GM19240 (cell line): ENCODE results near the gene ITGB6.
A peak's percentile ranks its signal among the peaks of the same experiment; 100 is the strongest.

Experiments
- DNase-seq: peaks from one replicate; pipeline ENCODE4 v3.0.0; 2011; ENCODE audit warnings: low spot score; ENCODE audit not compliant: insufficient read length

Gene ITGB6

DNA sequence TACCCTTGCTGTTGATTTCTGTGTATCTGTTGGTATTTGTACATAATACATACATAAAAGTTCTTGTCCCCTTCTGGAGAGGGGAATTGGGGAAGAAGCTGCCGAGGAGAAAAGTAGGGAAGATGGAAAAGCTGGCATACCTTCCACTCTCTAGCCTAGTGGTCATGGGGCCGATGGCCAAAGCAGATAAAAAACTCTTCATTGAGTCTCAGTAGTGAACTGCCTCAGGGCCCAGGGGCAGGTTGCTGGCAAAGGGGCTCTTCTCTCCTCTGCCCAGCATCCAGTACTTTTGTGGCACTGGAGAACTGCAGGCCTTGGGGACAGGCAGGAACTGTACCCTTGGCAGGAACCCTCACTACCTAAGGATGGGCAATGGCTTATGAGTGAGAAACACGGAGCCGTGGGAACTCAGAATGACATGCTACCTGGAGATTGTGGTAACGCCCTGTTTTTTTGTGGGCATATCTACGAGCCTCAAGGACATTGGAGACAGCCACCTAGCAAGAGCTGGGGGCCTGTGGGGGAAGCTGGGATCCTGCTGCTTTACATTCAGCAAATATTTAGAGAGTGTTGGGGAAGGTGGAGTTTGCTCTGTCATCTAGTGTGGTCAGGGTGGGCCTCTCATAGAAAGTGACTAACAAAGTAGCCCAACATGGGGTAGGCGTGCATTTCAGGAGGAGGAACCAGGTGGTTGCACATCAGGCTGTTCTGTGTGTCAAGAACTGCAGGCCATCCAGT lies 22.6 kb upstream of the ITGB6 start:
- no peak for DNase-seq

GRCh38 chr2:160221391-160222276 lies 21.6 kb upstream of the ITGB6 start:
- DNase-seq = no peak

GRCh38 chr2:160220545-160221009 lies 20.5 kb upstream of the ITGB6 start:
- DNase-seq = no peak

DNA sequence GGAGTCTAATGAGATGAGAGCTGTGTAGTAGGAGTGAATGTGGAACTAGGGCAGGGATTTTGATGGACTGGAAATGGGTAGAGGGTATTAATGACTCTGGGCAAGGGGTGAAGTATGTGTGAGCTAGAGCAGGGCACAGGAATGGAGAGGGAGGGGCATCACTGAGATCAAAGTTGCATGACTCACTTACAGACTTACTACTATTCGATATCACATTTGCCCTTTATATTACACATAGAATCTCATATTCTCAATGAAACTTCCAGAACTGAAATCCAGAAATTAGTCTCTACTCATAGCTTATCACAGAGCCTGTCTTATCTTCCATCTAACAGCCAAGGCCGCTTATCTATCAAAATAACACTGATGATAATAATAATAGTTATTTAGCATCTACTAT lies 20.0 kb upstream of the ITGB6 start:
- no peak for DNase-seq

DNA sequence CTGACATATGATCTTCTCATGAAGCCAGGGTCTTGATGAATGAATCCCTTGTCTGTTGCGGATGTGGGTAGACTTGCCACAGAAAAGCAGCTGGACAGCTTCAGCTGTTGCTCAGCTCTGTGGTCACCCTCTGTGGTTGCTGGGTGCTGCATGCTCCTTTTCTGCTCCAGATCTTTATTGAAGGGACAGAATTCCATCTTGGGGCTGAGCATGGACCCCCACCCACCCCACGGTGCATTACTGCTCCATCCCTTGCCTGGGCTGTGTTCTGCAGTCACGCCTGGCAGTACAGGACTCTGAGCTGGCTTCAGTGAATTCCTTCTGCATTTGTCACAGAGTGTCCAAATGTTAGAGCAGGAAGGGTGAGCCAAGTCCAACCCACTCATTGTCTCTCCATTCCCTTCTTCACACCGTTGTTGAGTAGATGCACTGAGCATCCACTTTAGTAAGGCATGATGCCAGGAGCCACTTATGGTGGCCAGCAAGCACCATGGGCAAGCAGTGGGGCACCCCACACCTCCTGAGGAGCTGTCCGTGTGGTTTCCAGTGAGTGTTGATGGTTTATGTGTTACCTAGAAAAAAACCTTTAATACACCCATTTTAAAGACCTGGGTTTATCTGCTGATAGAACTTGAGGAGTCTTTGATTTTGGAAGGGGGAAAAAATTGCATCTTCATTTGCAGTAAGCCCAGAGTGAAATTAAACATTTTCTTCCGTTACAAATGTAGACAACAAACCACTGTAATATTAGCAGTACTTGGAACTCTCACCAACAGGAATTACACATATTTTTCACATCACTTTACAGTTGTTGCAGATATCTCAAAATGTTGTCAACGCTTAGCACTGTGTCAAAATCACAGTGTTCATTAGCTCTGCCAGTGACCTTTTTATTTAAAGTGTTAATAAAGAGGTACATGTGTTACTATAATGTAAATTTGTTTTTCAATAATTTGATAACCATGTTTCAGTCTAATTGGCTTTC lies 14.7 kb upstream of the ITGB6 start:
- no peak for DNase-seq

DNA sequence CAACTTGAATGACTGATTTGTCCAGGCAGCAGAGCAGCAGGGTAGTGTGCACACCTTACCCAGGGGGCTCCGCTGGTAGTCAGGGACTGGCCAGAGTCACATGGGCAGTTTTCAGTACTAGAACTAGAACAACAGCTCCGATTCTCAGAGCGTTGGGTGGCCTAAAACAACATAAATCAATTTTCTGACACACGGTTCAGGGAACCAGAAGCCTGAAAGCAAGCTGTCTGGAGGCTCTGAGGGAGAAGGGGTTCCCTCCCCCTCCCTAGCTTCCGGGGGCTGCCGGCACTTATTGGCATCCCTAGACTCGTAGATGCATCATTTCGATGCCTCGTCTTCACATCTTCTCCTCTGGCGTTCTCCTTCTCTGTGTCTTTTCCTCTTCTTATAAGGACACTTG lies 13.4 kb upstream of the ITGB6 start:
- no peak for DNase-seq

- DNase-seq = peak; percentile 71
These were observed 10.6 kb upstream of the ITGB6 start for GRCh38 chr2:160210599-160211138.

- no peak for DNase-seq
These were observed 9.4 kb upstream of the ITGB6 start for GRCh38 chr2:160209516-160209856.

DNA sequence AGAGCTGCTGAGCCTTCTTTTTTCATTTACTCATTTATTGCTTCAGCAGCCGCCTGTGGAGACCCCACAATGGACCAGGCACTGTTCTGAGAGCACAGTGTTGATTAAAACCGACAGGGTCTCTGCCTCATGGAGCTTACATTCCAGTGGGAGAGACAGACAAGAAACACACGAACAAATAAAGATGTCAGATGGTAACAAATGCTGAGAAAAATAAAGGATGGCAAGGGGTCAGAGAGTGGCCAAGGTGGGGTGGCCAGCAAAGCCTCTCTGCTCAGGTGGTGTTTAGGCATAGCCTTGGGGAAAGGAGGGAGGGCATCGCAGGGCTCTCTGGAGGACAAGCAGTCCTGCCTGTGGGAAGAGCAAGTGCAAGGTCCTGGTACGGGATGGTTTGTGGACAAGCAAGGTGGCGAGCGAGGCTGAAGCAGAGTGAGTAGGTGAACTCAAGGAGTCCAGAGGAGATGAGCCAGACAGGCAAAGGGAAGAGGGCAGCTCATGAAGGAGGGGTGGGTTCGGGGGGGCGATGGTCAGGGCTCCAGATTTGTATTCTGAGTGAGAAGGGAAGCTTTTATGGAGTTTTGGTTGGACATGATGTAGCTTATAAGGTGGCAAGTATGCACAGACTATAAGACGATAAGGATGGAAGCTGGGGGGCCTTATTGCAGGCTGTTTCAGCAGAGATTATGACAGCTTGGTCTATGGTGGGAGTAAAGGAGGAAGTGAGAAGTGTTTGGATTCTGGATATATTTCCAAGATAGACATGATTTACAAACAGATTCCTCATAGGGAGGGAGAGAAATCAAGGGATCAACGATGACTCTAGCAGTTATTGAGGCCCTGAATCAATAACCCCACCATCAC lies 8.8 kb upstream of the ITGB6 start:
- DNase-seq = no peak

- no peak for DNase-seq
These were observed 8.0 kb upstream of the ITGB6 start for GRCh38 chr2:160207804-160208654.

- DNase-seq = no peak
These were observed 7.2 kb upstream of the ITGB6 start for GRCh38 chr2:160207271-160207670.

DNA sequence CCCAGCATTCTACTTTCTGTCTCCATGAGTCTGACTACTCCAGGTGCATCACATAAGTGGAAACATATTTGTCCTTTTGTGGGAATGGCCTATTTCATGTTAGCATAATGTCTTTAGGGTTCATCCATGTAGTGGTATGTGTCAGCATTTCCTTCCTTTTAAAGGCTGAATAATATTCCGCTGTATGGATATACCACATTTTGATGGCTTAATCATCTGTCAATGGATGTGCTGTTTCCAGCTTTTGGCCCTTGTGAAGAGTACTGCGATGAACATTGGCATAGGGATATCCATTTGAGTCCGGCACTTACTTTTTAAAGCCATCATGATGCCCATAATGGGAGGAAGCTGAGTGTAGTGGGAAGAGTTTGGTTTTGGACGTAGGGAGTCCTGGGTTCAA lies 6.4 kb upstream of the ITGB6 start:
- no peak for DNase-seq

- no peak for DNase-seq
These were observed 5.4 kb upstream of the ITGB6 start for GRCh38 chr2:160205505-160205904.

DNA sequence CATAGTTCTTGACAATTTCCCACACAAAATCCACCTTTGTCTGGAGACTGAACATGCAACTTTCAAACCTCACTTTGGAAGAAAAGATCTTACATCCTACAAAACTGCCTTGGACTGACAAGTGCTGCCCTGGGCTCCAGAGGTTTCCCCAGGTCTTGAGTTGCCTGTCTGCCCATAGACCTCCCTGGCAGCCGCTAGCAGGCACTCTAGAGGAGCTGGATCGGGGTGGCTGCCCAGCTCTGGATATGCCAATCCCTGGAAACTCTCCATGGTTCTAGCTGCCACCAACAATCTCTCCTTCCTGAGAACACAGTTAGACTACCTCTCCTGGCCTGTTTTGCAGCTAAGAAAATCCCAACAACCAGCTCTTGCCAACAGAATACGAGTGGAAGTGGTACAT lies 3.4 kb upstream of the ITGB6 start:
- DNase-seq = no peak

DNA sequence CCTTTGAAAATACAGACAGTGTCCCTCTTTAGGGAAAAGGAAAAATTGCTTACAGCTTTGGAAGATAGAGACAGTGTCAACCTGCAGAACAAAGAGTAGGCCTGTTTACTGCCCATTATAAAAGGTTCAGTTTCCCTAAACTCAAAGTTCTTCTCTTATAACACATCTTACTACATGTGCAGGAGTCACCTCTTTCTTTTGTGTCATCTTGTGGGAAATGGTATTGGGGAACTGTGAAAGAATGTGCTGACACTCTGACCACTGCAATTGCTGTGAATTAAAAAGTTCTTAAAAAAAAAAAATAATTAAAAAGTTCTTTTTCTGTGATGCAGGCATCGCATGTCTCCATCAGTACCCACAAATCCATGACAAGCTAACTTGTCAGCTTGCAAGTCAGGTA lies 2.9 kb upstream of the ITGB6 start:
- no peak for DNase-seq

- DNase-seq = no peak
These were observed 1.9 kb upstream of the ITGB6 start for GRCh38 chr2:160201849-160202539.

DNA sequence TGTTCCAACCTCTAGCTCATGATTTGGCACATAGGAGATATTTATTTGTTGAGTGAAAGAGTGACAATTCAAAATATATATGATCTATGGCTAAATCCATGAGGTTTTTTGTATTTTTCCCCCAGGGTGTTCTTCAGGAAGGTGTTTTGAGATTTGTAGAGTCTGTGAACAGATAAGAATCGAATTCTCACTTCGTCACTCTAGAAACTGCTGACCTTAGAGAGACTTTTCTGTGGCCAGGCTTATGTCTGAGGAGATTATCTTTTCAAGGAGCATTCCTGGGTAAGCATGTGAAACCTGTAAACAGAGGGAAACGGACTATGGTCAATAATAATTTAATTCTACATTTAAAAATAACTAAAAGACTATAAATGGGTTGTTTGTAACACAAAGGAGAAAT lies 849 bp upstream of the ITGB6 start:
- DNase-seq = no peak

- DNase-seq = no peak
These were observed 1.0 kb downstream of the ITGB6 start for GRCh38 chr2:160199053-160199452.

DNA sequence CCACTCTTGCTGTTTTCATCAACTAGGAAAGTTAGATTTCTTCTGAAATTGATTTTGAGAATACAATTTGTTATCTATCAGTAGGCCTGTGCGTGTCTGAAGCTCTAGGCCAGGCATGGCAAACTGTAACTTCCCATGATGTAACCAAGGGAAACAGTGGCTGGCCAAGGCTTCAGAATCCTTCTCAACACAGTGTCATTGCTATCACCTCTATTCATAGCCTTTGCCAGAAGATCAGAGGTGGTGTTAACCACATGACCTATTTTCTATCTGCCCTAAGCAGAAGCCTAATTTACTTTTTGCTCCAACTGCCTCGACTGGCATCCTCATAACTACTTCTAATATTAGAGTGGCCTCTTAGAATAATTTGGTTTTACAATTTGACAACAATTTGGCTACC lies 2.5 kb downstream of the ITGB6 start:
- no peak for DNase-seq
